GM10248 (cell line): ENCODE results near the gene SLC50A1.

ENCODE experiments used
- CTCF ChIA-PET: fragments of 300-600 bp; sonication (Branson Sonifier 250); formaldehyde crosslinking; extraction: SDS; loops from one replicate; lab custom pipeline; 2021; ENCODE audit warnings: antibody characterized with exemption; lab: Yijun Ruan, JAX
- POLR2A ChIA-PET: fragments of 350-650 bp; sonication (Branson Sonifier 250); formaldehyde crosslinking; extraction: SDS; loops from one replicate; lab custom pipeline; 2020; ENCODE audit warnings: antibody characterized with exemption; lab: Yijun Ruan, JAX
- DNase-seq: peaks from one replicate; pipeline ENCODE4 v3.0.0; 2012; ENCODE audit errors: extremely low spot score
- CTCF ChIP-seq: IDR thresholded peaks from 2 replicates; pipeline ENCODE4 v1.5.1; 2012; ENCODE audit warnings: mild to moderate bottlenecking, low read depth; ENCODE audit errors: extremely low read depth, missing control alignments, control extremely low read depth

The SLC50A1 gene

GRCh38 chr1:155174324-155175280 lies 39.0 kb downstream of the SLC50A1 start:
- CTCF ChIA-PET = interaction anchor here (0.8 to 11.6 kb wide), 19 partner anchors 11 to 417 kb away, joined by 3 to 167 read pairs (median 6); partner anchors contain the start of genes MTX1, SLC50A1 and THBS3
- POLR2A ChIA-PET = interaction anchor here (0.6 to 0.7 kb wide), 2 partner anchors 186 to 1317 kb away, joined by 3 read pairs; no protein-coding TSS in a partner anchor
- TF ChIP-seq CTCF = no peak
- no peak for DNase-seq

- CTCF ChIA-PET = interaction anchor here (0.9 to 11.6 kb wide), 19 partner anchors 10 to 416 kb away, joined by 3 to 167 read pairs (median 4); partner anchors contain the start of genes MTX1 and THBS3
- DNase-seq = no peak
- POLR2A ChIA-PET = interaction anchor here (0.7 kb wide), 1 partner anchor 1317 kb away, joined by 3 read pairs; no protein-coding TSS in a partner anchor
- no peak for TF ChIP-seq CTCF
Measured at GRCh38 chr1:155175281-155175926, 39.8 kb downstream of the SLC50A1 start.

- POLR2A ChIA-PET = no interaction called here
- TF ChIP-seq CTCF = no peak
- no peak for DNase-seq
- CTCF ChIA-PET = interaction anchor here (0.9 to 11.6 kb wide), 15 partner anchors 9 to 415 kb away, joined by 3 to 167 read pairs (median 8); partner anchors contain the start of genes MTX1 and THBS3
Measured at GRCh38 chr1:155175927-155176371, 40.3 kb downstream of the SLC50A1 start.

GRCh38 chr1:155176544-155177071 lies 41.0 kb downstream of the SLC50A1 start:
- ChIA-PET POLR2A (no interaction called here), CTCF (interaction anchor here (0.7 to 11.6 kb wide), 15 partner anchors 9 to 206 kb away, joined by 3 to 167 read pairs (median 9); partner anchors contain the start of genes MTX1, SHC1 and THBS3)
- DNase-seq = peak; percentile 89
- peak; percentile 94 for TF ChIP-seq CTCF

- no peak for TF ChIP-seq CTCF
- CTCF ChIA-PET = interaction anchor here (0.7 to 11.6 kb wide), 14 partner anchors 9 to 207 kb away, joined by 3 to 167 read pairs (median 6); partner anchors contain the start of gene SHC1
Measured at GRCh38 chr1:155177192-155177917, 41.7 kb downstream of the SLC50A1 start.

More at GRCh38 chr1:155177192-155177917, 41.7 kb downstream of the SLC50A1 start:
- POLR2A ChIA-PET = no interaction called here
- DNase-seq = no peak
